Right atrium auricular region (tissue), 2 donors: Measurements from ENCODE around the gene CAMTA1. TPM values are rescaled to one million over a fixed set of nuclear protein-coding genes. Genes with fewer than 3 reads are reported as not detected.
"Not testable (repeated sequence)": the region's sequence is repeated elsewhere in the genome, so short reads cannot be mapped to it uniquely, and the experiment has no call there.

Source experiments
- DNase-seq: peaks from one replicate; pipeline ENCODE4 v3.0.0-alpha.2; 2019; ENCODE audit warnings: low spot score
- H3K27ac ChIP-seq, 2 donors: fragments of 200-600 bp; sonication (generic); 1 replicate in 1 of 2; 2 replicates in 1 of 2; pipeline ENCODE4 v1.5.1; 2016 to 2019
- H3K27me3 ChIP-seq, 2 donors: fragments of 200-600 bp; sonication (generic); one replicate each; pipeline versions ENCODE4 v1.5.1 to v1.6.0; 2017 to 2019
- H3K36me3 ChIP-seq: fragments of 200-600 bp; sonication (generic); one replicate; pipeline ENCODE4 v1.5.1; 2016
- H3K4me1 ChIP-seq, 2 donors: fragments of 200-600 bp; sonication (generic); one replicate each; pipeline versions ENCODE4 v1.5.1 to v1.6.0; 2017 to 2019
- H3K4me3 ChIP-seq, 2 donors: fragments of 200-600 bp; sonication (generic); 1 replicate in 1 of 2; 2 replicates in 1 of 2; pipeline ENCODE4 v1.5.1; 2017 to 2019; ENCODE audit warnings: mild to moderate bottlenecking in 1 of 2, moderate library complexity in 1 of 2
- H3K9me3 ChIP-seq, 2 donors: fragments of 200-600 bp; sonication (generic); one replicate each; pipeline ENCODE4 v1.5.1; 2019
- total RNA-seq, 2 donors: library from RNA; depleted of rRNA; stranded (reverse); fragments of >200 nt; gene quantifications; one replicate each; pipeline ENCODE4 v1.1.0, GENCODE V29; 2016
- TF ChIP-seq, protein P1 (sequence below), 2 donors: fragments of 200-600 bp; sonication (generic); IDR thresholded peaks; one replicate each; pipeline ENCODE4 v1.5.1; 2019; ENCODE audit warnings: antibody characterized with exemption in 2 of 2

Gene CAMTA1
- total RNA-seq, 2 donors from 2014 or later, result 132 to 190 TPM

DNA sequence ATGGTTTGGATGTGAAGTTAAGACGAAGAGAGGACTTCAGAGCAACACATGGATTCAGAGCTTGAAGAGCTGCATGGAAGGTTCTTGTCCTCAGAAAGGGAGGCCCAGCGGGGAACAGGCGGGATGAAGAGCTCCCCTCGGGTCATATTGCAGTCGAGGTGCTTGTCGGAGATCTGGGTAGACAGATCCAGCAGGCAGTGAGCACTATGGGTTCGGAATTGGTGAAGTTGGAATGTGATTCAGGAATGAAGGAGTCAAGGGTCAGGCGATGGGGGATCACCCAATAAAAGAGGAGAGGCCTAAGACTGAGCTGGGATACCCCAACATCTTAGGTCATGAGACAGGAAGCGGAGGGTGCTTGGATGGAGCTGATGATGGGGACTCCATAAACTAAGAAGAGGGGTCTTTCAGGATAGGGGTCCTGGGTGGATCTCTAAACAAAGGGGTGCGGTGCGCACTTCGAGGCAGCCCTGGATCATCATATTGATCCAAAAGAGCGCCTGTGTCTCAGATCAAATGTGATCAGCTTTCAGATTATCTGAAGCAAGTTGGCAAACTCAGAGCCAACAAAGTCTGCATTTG, 809.6 kb downstream of the CAMTA1 start:
- no peaks in the 10 kb centered on the region for H3K4me1 ChIP-seq
- H3K4me3 ChIP-seq, result no peak overlapping the region
- DNase-seq, result no peak
- TF ChIP-seq, protein P1, sequence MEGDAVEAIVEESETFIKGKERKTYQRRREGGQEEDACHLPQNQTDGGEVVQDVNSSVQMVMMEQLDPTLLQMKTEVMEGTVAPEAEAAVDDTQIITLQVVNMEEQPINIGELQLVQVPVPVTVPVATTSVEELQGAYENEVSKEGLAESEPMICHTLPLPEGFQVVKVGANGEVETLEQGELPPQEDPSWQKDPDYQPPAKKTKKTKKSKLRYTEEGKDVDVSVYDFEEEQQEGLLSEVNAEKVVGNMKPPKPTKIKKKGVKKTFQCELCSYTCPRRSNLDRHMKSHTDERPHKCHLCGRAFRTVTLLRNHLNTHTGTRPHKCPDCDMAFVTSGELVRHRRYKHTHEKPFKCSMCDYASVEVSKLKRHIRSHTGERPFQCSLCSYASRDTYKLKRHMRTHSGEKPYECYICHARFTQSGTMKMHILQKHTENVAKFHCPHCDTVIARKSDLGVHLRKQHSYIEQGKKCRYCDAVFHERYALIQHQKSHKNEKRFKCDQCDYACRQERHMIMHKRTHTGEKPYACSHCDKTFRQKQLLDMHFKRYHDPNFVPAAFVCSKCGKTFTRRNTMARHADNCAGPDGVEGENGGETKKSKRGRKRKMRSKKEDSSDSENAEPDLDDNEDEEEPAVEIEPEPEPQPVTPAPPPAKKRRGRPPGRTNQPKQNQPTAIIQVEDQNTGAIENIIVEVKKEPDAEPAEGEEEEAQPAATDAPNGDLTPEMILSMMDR (IDR thresholded peaks at IDR 0.05), result no peak
- no peaks in the 10 kb centered on the region for H3K36me3 ChIP-seq
- H3K9me3 ChIP-seq, result peaks cover 0 to 4% of the 10 kb centered on the region in 2 donors
- H3K27me3 ChIP-seq, result no peaks in the 10 kb centered on the region
- no peak overlapping the region for H3K27ac ChIP-seq

DNA sequence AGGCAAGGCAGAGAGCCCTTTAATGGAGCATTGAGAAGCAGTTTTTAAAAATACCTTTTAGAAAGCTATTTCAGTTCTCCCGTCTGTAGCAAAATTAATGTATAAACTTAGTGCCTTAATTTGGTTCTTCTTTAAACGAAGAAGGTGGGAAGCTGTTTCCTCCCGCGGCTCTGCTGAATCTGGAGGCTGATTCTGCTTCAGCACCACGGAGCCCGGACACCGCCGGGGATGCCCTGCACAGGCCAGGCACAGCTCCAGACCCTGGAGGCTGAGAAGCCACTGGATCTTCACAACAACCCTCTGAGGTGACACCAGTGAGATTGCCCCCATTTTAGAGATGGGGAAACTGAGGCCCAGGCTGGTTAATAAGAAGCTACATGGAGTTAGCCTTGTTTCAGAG, 810.1 kb downstream of the CAMTA1 start:
- H3K27ac ChIP-seq, result no peak overlapping the region
- peaks cover 0 to 4% of the 10 kb centered on the region in 2 donors for H3K9me3 ChIP-seq
- no peak overlapping the region for H3K4me3 ChIP-seq
- H3K27me3 ChIP-seq, result no peaks in the 10 kb centered on the region
- TF ChIP-seq, protein P1 (IDR thresholded peaks at IDR 0.05), result no peak
- H3K4me1 ChIP-seq, result no peaks in the 10 kb centered on the region
- DNase-seq, result no peak
- H3K36me3 ChIP-seq, result no peaks in the 10 kb centered on the region

DNA sequence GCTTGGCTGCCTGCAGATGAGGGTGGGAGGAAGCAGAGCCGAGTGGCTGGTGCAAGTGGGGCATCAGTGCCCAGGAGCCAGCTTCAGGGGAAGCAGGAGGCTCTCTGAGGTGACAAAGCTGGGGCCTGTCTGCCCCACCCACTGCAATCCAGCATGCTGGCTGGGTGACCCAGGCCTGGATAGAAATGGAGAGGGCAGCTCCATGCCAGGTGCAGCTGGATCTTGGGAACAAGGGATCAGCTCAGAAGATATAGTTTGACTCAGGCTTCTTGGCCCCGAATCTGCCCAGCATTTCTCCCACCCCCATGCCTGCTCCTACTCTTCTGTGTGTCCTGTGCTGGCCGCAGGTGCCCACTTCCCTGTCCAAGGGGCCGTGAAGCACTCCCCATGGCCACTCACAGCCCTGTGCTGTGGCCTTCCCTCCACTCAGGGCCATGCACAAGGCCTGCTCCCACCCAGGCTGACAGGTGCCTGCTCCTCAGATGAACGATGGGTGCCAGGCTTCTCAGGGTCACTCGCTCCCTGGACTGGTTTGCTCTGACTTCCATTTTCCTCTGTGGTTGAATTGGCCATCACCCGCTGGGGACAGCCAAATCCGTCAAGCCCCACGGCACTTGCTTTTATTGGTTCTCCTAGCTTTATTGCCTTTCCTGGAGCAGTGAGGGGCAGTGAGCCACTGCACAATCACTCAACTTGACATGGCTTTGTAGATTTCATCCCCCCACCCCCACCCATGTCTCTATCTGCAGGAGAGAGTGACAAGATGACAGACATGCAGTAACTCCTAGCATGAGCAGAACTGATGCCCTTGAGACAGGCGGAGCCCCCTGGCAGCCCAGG, 811.1 kb downstream of the CAMTA1 start:
- no peaks in the 10 kb centered on the region for H3K27me3 ChIP-seq
- TF ChIP-seq, protein P1 (IDR thresholded peaks at IDR 0.05), result no peak
- no peak for DNase-seq

DNA sequence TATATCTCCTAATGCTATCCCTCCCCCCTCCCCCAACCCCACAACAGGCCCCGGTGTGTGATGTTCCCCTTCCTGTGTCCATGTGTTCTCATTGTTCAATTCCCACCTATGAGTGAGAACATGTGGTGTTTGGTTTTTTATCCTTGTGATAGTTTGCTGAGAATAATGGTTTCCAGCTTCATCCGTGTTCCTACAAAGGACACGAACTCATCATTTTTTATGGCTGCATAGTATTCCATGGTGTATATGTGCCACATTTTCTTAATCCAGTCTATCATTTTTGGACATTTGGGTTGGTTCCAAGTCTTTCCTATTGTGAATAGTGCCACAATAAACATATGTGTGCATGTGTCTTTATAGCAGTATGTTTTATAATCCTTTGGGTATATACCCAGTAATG, 812.8 kb downstream of the CAMTA1 start:
- H3K4me1 ChIP-seq, DNase-seq, H3K9me3 ChIP-seq, H3K27ac ChIP-seq, H3K27me3 ChIP-seq, H3K36me3 ChIP-seq, H3K4me3 ChIP-seq: not testable (repeated sequence)

More for the DNA sequence above, 811.1 kb downstream of the CAMTA1 start:
- Histone ChIP-seq H3K27ac (no peak overlapping the region), H3K4me1 (no peaks in the 10 kb centered on the region), H3K9me3 (peaks cover 0 to 4% of the 10 kb centered on the region in 2 donors), H3K36me3 (no peaks in the 10 kb centered on the region), H3K4me3 (no peak overlapping the region)

DNA sequence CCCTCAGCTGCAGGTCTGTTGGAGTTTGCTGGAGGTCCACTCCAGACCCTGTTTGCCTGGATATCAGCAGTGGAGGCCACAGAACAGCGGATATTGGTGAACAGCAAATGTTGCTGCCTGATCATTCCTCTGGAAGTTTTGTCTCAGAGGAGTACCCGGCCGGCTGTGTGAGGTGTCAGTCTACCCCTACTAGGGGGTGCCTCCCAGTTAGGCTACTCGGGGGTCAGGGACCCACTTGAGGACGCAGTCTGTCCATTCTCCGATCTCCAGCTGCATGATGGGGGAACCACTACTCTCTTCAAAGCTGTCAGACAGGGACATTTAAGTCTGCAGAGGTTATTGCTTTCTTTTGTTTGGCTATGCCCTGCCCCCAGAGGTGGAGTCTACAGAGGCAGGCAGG, 819.7 kb downstream of the CAMTA1 start:
- H3K4me3 ChIP-seq, H3K27ac ChIP-seq, H3K9me3 ChIP-seq, DNase-seq, H3K4me1 ChIP-seq, H3K36me3 ChIP-seq, H3K27me3 ChIP-seq: not testable (repeated sequence)

DNA sequence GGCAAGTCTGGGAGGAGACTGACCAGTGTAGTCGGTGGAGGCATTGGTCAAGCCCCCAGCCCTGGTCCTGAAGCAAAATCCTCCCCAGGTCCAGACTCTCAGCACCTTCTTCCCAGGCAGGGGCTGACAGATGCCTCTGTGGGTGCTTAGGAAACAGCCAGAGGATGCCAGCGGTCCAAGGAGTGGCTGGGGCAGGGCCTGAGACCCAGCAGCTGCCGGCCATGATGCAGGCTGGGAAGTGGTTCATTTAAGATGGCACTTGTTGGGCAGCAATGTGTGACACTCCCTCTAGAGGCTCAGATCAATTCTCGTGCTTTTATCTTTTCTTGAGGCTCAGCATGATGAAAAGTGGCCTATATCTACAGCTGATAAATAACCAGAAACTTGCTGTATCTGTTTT, 820.8 kb downstream of the CAMTA1 start:
- Histone ChIP-seq H3K4me1 (no peaks in the 10 kb centered on the region), H3K27me3 (no peaks in the 10 kb centered on the region), H3K27ac (no peak overlapping the region), H3K4me3 (no peak overlapping the region), H3K9me3 (no peaks in the 10 kb centered on the region), H3K36me3 (no peaks in the 10 kb centered on the region)
- TF ChIP-seq, protein P1 (IDR thresholded peaks at IDR 0.05), result no peak
- no peak for DNase-seq
